ENCODE results near the gene SELENOS. TPM values are rescaled to one million over a fixed set of nuclear protein-coding genes. Genes with fewer than 3 reads are reported as not detected.

Gene SELENOS
- total and polyA plus RNA-seq, 2 donors from 2014 or later: 66.0 to 99.0 TPM

DNA sequence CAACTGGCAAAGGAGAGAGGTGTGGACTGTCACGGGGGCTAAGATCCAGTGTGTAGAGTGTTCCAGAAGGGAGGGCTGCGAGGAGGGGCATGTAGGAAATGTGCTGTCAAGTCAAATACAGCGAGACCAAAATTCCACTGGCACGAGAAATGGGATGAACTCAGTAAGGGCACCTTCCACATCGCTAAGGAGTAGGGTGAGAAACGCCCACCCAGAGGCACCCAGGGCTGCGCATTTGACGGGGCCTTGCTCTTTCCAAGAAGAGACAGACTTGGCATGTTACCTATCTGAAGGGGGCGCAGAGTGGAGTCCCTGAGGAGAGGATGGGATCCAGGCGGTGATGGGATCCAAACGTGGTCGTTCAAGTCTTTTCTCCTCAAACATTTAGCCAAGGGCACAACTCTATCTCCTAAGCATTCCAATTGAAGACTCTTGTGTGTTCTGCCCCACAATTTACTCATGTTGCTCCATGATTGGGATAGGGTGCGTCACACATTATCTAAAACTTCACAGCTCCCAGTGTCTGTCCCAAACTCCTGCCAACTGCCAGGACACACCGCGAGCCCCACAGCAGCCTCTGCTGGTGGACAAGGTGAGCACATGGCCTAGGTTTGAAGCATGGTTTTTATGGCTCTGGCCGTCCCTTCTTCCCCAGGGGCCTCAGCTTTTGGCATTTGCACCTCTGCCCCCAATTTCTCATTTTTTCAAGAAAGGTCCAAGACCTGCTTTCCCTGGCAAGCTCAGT lies 7.6 kb downstream of the SELENOS start:
- H3K27me3 ChIP-seq (ENCODE audit: control insufficient read depth, insufficient read depth, low read length): no peaks in the 10 kb centered on the region
- H3K4me3 ChIP-seq (ENCODE audit: low read length in 3 of 3): no peak overlapping the region
- no peak for DNase-seq
- H3K27ac ChIP-seq (ENCODE audit: low read depth in 2 of 2, low read length in 2 of 2): no peak overlapping the region
- peaks cover 12 to 37% (median 36%) of the 10 kb centered on the region in 3 donors for H3K36me3 ChIP-seq (ENCODE audit: control insufficient read depth in 2 of 3, insufficient read depth in 3 of 3, low read length in 3 of 3)
- intact Hi-C loops (cut with DNase I): no loop called here
- TF ChIP-seq, protein P1, sequence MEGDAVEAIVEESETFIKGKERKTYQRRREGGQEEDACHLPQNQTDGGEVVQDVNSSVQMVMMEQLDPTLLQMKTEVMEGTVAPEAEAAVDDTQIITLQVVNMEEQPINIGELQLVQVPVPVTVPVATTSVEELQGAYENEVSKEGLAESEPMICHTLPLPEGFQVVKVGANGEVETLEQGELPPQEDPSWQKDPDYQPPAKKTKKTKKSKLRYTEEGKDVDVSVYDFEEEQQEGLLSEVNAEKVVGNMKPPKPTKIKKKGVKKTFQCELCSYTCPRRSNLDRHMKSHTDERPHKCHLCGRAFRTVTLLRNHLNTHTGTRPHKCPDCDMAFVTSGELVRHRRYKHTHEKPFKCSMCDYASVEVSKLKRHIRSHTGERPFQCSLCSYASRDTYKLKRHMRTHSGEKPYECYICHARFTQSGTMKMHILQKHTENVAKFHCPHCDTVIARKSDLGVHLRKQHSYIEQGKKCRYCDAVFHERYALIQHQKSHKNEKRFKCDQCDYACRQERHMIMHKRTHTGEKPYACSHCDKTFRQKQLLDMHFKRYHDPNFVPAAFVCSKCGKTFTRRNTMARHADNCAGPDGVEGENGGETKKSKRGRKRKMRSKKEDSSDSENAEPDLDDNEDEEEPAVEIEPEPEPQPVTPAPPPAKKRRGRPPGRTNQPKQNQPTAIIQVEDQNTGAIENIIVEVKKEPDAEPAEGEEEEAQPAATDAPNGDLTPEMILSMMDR (IDR thresholded peaks at IDR 0.05; ENCODE audit: borderline replicate concordance, extremely low read depth, insufficient read depth): peak; percentile 12
- FAIRE-seq: no peak
- no peak overlapping the region for H3K9ac ChIP-seq (ENCODE audit: low read length in 3 of 3)
- no peaks in the 10 kb centered on the region for H3K4me1 ChIP-seq (ENCODE audit: control insufficient read depth in 2 of 3, insufficient read depth in 2 of 3, low read depth in 1 of 3, low read length in 3 of 3)
- no peaks in the 10 kb centered on the region for H3K9me3 ChIP-seq (ENCODE audit: control insufficient read depth in 2 of 3, insufficient read depth in 1 of 3, low read length in 3 of 3)

DNA sequence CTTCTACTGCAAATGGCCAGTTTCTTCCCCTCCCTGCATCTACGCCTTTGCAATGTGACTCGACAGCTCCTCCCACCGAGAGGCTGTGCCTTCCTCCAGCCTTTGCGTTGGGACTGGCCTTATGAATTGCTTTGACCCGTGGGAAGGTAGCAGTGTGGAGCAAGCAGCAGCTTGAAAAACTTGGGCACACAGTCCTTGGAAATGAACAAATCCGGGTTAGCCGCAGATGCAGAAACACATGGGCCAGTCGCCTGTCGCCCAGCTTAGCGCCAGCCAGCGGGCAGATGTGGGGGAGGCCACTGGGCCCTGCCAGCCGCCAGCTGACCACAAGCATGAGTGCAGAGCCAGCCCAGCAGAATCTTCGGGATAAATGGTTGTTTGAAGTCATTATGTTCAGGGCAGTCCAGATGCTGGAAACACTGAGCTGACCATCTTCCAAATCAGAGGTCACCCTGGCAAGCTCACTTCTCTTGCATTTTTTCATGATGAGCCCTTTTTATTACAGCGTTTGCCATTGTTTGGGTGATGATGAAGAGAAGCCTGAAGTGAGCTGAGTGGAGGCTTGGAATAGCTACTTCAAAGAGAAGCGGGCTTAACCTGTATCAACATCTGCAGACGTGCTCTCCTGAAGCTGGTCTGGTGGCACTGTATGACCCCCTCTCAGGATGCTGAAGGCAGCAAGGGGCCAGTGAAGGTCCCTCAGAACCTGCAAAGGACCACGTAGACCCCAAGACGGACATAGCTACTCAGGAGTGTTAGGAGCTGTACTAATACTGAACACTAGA lies 9.8 kb downstream of the SELENOS start:
- Histone ChIP-seq H3K4me3 (ENCODE audit: low read length in 3 of 3) (no peak overlapping the region), H3K27ac (ENCODE audit: low read depth in 2 of 2, low read length in 2 of 2) (no peak overlapping the region), H3K9ac (ENCODE audit: low read length in 3 of 3) (no peak overlapping the region), H3K4me1 (ENCODE audit: control insufficient read depth in 2 of 3, insufficient read depth in 2 of 3, low read depth in 1 of 3, low read length in 3 of 3) (peaks cover 0 to 2% (median 0%) of the 10 kb centered on the region in 3 donors), H3K36me3 (ENCODE audit: control insufficient read depth in 2 of 3, insufficient read depth in 3 of 3, low read length in 3 of 3) (peaks cover 7 to 19% (median 15%) of the 10 kb centered on the region in 3 donors), H3K27me3 (ENCODE audit: control insufficient read depth, insufficient read depth, low read length) (no peaks in the 10 kb centered on the region), H3K9me3 (ENCODE audit: control insufficient read depth in 2 of 3, insufficient read depth in 1 of 3, low read length in 3 of 3) (no peaks in the 10 kb centered on the region)
- FAIRE-seq: no peak
- intact Hi-C loops (cut with DNase I): no loop called here
- DNase-seq: peak in 1 of 5 donors; percentile 27
- TF ChIP-seq, protein P1 (IDR thresholded peaks at IDR 0.05; ENCODE audit: borderline replicate concordance, extremely low read depth, insufficient read depth): no peak

GRCh38 chr15:101266787-101267186 lies 10.5 kb downstream of the SELENOS start:
- no peak overlapping the region for H3K4me3 ChIP-seq (ENCODE audit: low read length in 3 of 3)
- H3K27ac ChIP-seq (ENCODE audit: low read depth in 2 of 2, low read length in 2 of 2): no peak overlapping the region
- TF ChIP-seq, protein P1 (IDR thresholded peaks at IDR 0.05; ENCODE audit: borderline replicate concordance, extremely low read depth, insufficient read depth): no peak
- no peak for DNase-seq
- H3K36me3 ChIP-seq (ENCODE audit: control insufficient read depth in 2 of 3, insufficient read depth in 3 of 3, low read length in 3 of 3): peaks cover 4 to 11% (median 11%) of the 10 kb centered on the region in 3 donors
- H3K27me3 ChIP-seq (ENCODE audit: control insufficient read depth, insufficient read depth, low read length): no peaks in the 10 kb centered on the region
- H3K9ac ChIP-seq (ENCODE audit: low read length in 3 of 3): no peak overlapping the region
- intact Hi-C loops (cut with DNase I): no loop called here
- H3K9me3 ChIP-seq (ENCODE audit: control insufficient read depth in 2 of 3, insufficient read depth in 1 of 3, low read length in 3 of 3): no peaks in the 10 kb centered on the region
- H3K4me1 ChIP-seq (ENCODE audit: control insufficient read depth in 2 of 3, insufficient read depth in 2 of 3, low read depth in 1 of 3, low read length in 3 of 3): peaks cover 0 to 2% (median 0%) of the 10 kb centered on the region in 3 donors
- FAIRE-seq: no peak

Measured in kidney (tissue), 14 donors.